NCI-H345 (cell line): Measurements from ENCODE around the gene SNAPC4.

Source experiments
- DNase-seq: peaks from one replicate; lab custom pipeline; 2025; lab: John Stamatoyannopoulos, UW

Gene SNAPC4

GRCh38 chr9:136389396-136389795 lies 10.6 kb downstream of the SNAPC4 start:
- DNase-seq: no peak

GRCh38 chr9:136387217-136387616 lies 12.8 kb downstream of the SNAPC4 start:
- DNase-seq: no peak

GRCh38 chr9:136386018-136386417 lies 14.0 kb downstream of the SNAPC4 start:
- DNase-seq: no peak

- no peak for DNase-seq
These were observed 15.0 kb downstream of the SNAPC4 start for GRCh38 chr9:136385015-136385414.

- DNase-seq: no peak
These were observed 16.5 kb downstream of the SNAPC4 start for GRCh38 chr9:136383436-136383835.

GRCh38 chr9:136381966-136382513 lies 17.9 kb downstream of the SNAPC4 start:
- DNase-seq: no peak

- DNase-seq: no peak
These were observed 18.7 kb downstream of the SNAPC4 start for GRCh38 chr9:136381311-136381710.

- no peak for DNase-seq
These were observed 19.6 kb downstream of the SNAPC4 start for GRCh38 chr9:136380381-136380780.

GRCh38 chr9:136379891-136380290 lies 20.1 kb downstream of the SNAPC4 start:
- no peak for DNase-seq

- no peak for DNase-seq
These were observed 20.6 kb downstream of the SNAPC4 start for GRCh38 chr9:136379401-136379800.

GRCh38 chr9:136379003-136379287 lies 21.0 kb downstream of the SNAPC4 start:
- DNase-seq: no peak

- no peak for DNase-seq
These were observed 21.6 kb downstream of the SNAPC4 start for GRCh38 chr9:136378170-136379002.

- no peak for DNase-seq
These were observed 22.4 kb downstream of the SNAPC4 start for GRCh38 chr9:136377341-136378169.

GRCh38 chr9:136376457-136376856 lies 23.5 kb downstream of the SNAPC4 start:
- DNase-seq: no peak

GRCh38 chr9:136375096-136375495 lies 24.9 kb downstream of the SNAPC4 start:
- DNase-seq: no peak

- DNase-seq: no peak
These were observed 25.8 kb downstream of the SNAPC4 start for GRCh38 chr9:136374183-136374575.

- no peak for DNase-seq
These were observed 26.4 kb downstream of the SNAPC4 start, which contains the start of gene CARD9 for GRCh38 chr9:136373300-136374182. Gene CARD9 (minus strand): TSS chr9:136373669. CDS start chr9:136372078, 1,591 bp downstream.

GRCh38 chr9:136372561-136373299 lies 27.2 kb downstream of the SNAPC4 start:
- no peak for DNase-seq

- no peak for DNase-seq
These were observed 28.0 kb downstream of the SNAPC4 start for GRCh38 chr9:136372006-136372405.

GRCh38 chr9:136371533-136371880 lies 28.5 kb downstream of the SNAPC4 start:
- no peak for DNase-seq
